Measurements from ENCODE around the gene ZNF787. TPM values are rescaled to one million over a fixed set of nuclear protein-coding genes. Genes with fewer than 3 reads are reported as not detected.

Gene ZNF787
- total RNA-seq: 10 to 100 TPM in 2 of 4 donors, 1 to 10 TPM in 1, not detected in 1; 3.3 to 32.1 (median 21.5) TPM

GRCh38 chr19:56121180-56122167 lies at the start of gene ZNF787:
Gene ZNF787, minus strand, starts transcription at chr19:56121295. Its CDS starts 18,078 bp downstream, at chr19:56103217.
- DNase-seq: peak; percentile 98 to 100
- Histone ChIP-seq H3K27ac (peak within 1 kb of the TSS; percentile 89 to 97), H3K27me3 (no peaks in the 10 kb centered on the region), H3K9me3 (no peaks in the 10 kb centered on the region), H3K4me1 (peaks cover 12 to 22% of the 10 kb centered on the region in 2 donors), H3K4me3 (peak within 1 kb of the TSS; percentile 92 to 94), H3K36me3 (no peaks in the 10 kb centered on the region)
- TF ChIP-seq POLR2A (IDR thresholded peaks at IDR 0.05): peak; percentile 23 to 57
- TF ChIP-seq, protein P1, sequence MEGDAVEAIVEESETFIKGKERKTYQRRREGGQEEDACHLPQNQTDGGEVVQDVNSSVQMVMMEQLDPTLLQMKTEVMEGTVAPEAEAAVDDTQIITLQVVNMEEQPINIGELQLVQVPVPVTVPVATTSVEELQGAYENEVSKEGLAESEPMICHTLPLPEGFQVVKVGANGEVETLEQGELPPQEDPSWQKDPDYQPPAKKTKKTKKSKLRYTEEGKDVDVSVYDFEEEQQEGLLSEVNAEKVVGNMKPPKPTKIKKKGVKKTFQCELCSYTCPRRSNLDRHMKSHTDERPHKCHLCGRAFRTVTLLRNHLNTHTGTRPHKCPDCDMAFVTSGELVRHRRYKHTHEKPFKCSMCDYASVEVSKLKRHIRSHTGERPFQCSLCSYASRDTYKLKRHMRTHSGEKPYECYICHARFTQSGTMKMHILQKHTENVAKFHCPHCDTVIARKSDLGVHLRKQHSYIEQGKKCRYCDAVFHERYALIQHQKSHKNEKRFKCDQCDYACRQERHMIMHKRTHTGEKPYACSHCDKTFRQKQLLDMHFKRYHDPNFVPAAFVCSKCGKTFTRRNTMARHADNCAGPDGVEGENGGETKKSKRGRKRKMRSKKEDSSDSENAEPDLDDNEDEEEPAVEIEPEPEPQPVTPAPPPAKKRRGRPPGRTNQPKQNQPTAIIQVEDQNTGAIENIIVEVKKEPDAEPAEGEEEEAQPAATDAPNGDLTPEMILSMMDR (IDR thresholded peaks at IDR 0.05): peak in 3 of 4 experiments; percentile 8 to 21 (median 16)
- intact Hi-C loops (cut with DNase I; ENCODE audit: low total_unique reads): no loop called here

- intact Hi-C loops (cut with DNase I; ENCODE audit: low total_unique reads): loop anchor here (5.0 kb wide), 1 partner anchor 93 kb away; no protein-coding TSS in a partner anchor
- H3K9me3 ChIP-seq: no peaks in the 10 kb centered on the region
- no peak for DNase-seq
Measured at GRCh38 chr19:56170261-56170660, 49.2 kb upstream of the ZNF787 start.

GRCh38 chr19:56167064-56167578 lies 46.0 kb upstream of the ZNF787 start:
- H3K4me3 ChIP-seq: no peak overlapping the region
- TF ChIP-seq, protein P1 (IDR thresholded peaks at IDR 0.05): no peak
- no peak for TF ChIP-seq POLR2A (IDR thresholded peaks at IDR 0.05)
- H3K27me3 ChIP-seq: no peaks in the 10 kb centered on the region
- H3K4me1 ChIP-seq: no peaks in the 10 kb centered on the region
- H3K36me3 ChIP-seq: no peaks in the 10 kb centered on the region
- no peak overlapping the region for H3K27ac ChIP-seq
- intact Hi-C loops (cut with DNase I; ENCODE audit: low total_unique reads): no loop called here
- DNase-seq: no peak
- no peaks in the 10 kb centered on the region for H3K9me3 ChIP-seq

More at GRCh38 chr19:56170261-56170660, 49.2 kb upstream of the ZNF787 start:
- TF ChIP-seq, protein P1 (IDR thresholded peaks at IDR 0.05): no peak
- TF ChIP-seq POLR2A (IDR thresholded peaks at IDR 0.05): no peak
- no peak overlapping the region for H3K27ac ChIP-seq
- no peaks in the 10 kb centered on the region for H3K4me1 ChIP-seq
- no peaks in the 10 kb centered on the region for H3K27me3 ChIP-seq
- H3K36me3 ChIP-seq: no peaks in the 10 kb centered on the region
- no peak overlapping the region for H3K4me3 ChIP-seq

GRCh38 chr19:56163097-56163496 lies 42.0 kb upstream of the ZNF787 start:
- Histone ChIP-seq H3K27ac (no peak overlapping the region), H3K27me3 (no peaks in the 10 kb centered on the region), H3K36me3 (no peaks in the 10 kb centered on the region), H3K4me1 (no peaks in the 10 kb centered on the region), H3K4me3 (no peak overlapping the region), H3K9me3 (no peaks in the 10 kb centered on the region)
- intact Hi-C loops (cut with DNase I; ENCODE audit: low total_unique reads): no loop called here
- no peak for TF ChIP-seq POLR2A (IDR thresholded peaks at IDR 0.05)
- TF ChIP-seq, protein P1 (IDR thresholded peaks at IDR 0.05): no peak
- no peak for DNase-seq

GRCh38 chr19:56162258-56162657 lies 41.2 kb upstream of the ZNF787 start:
- no peak overlapping the region for H3K27ac ChIP-seq
- H3K9me3 ChIP-seq: no peaks in the 10 kb centered on the region
- H3K27me3 ChIP-seq: no peaks in the 10 kb centered on the region
- DNase-seq: no peak
- H3K4me1 ChIP-seq: no peaks in the 10 kb centered on the region
- no peak for TF ChIP-seq POLR2A (IDR thresholded peaks at IDR 0.05)
- TF ChIP-seq, protein P1 (IDR thresholded peaks at IDR 0.05): no peak
- H3K4me3 ChIP-seq: no peak overlapping the region
- H3K36me3 ChIP-seq: no peaks in the 10 kb centered on the region
- intact Hi-C loops (cut with DNase I; ENCODE audit: low total_unique reads): no loop called here
